Trophoblast cell (in vitro differentiated cells and primary cell): ENCODE results near the gene ALK.

ENCODE experiments used
- DNase-seq, 2 donors: peaks; one replicate each; pipeline ENCODE4 v3.0.0-alpha.2; 2016
- H2AFZ ChIP-seq: 2 replicates; pipeline ENCODE4 v1.6.1; 2013; ENCODE audit warnings: low read length, moderate library complexity, mild to moderate bottlenecking; ENCODE audit not compliant: insufficient read depth, poor library complexity
- H2AK5ac ChIP-seq: 2 replicates; pipeline ENCODE4 v1.6.1; 2013; ENCODE audit warnings: mild to moderate bottlenecking, low read length
- H2BK120ac ChIP-seq: 2 replicates; pipeline ENCODE4 v1.6.1; 2013; ENCODE audit warnings: low read length, mild to moderate bottlenecking, moderate library complexity; ENCODE audit not compliant: insufficient read depth, poor library complexity
- H2BK12ac ChIP-seq: 2 replicates; pipeline ENCODE4 v1.6.1; 2013; ENCODE audit warnings: mild to moderate bottlenecking, low read length, moderate library complexity
- H2BK5ac ChIP-seq: 2 replicates; pipeline ENCODE4 v1.6.1; 2013; ENCODE audit warnings: low read length, low read depth, moderate library complexity, mild to moderate bottlenecking; ENCODE audit not compliant: poor library complexity
- H3K14ac ChIP-seq: 2 replicates; pipeline ENCODE4 v1.6.1; 2013; ENCODE audit warnings: mild to moderate bottlenecking, low read length
- H3K18ac ChIP-seq: 2 replicates; pipeline ENCODE4 v1.6.1; 2013; ENCODE audit warnings: mild to moderate bottlenecking, low read length
- H3K23ac ChIP-seq: 2 replicates; pipeline ENCODE4 v1.6.1; 2013; ENCODE audit warnings: low read length
- H3K27ac ChIP-seq: 2 replicates; pipeline ENCODE4 v1.5.1; 2013; ENCODE audit warnings: low read depth, mild to moderate bottlenecking, inconsistent platforms, low read length, moderate library complexity
- H3K27me3 ChIP-seq: 2 replicates; pipeline ENCODE4 v1.6.1; 2013; ENCODE audit warnings: inconsistent platforms, mild to moderate bottlenecking, low read length, moderate library complexity; ENCODE audit not compliant: insufficient read depth
- H3K36me3 ChIP-seq, 2 experiments: 1 replicate in 1 of 2; 2 replicates in 1 of 2; pipeline ENCODE4 v1.6.1; 2013; ENCODE audit warnings: low read length in 2 of 2, mild to moderate bottlenecking in 2 of 2, moderate library complexity in 1 of 2; ENCODE audit not compliant: insufficient read depth in 2 of 2, control insufficient read depth in 1 of 2
- H3K4ac ChIP-seq: 2 replicates; pipeline ENCODE4 v1.6.1; 2013; ENCODE audit warnings: low read depth, mild to moderate bottlenecking, low read length, moderate library complexity
- H3K4me1 ChIP-seq, 2 experiments: 1 replicate in 1 of 2; 2 replicates in 1 of 2; pipeline ENCODE4 v1.6.1; 2013; ENCODE audit warnings: low read length in 2 of 2, mild to moderate bottlenecking in 2 of 2, moderate library complexity in 1 of 2; ENCODE audit not compliant: insufficient read depth in 2 of 2, control insufficient read depth in 1 of 2
- H3K4me2 ChIP-seq: 2 replicates; pipeline ENCODE4 v1.6.1; 2013; ENCODE audit warnings: inconsistent platforms, mild to moderate bottlenecking, low read length, moderate library complexity
- H3K4me3 ChIP-seq: 2 replicates; pipeline ENCODE4 v1.5.1; 2013; ENCODE audit warnings: mild to moderate bottlenecking, low read depth, low read length, inconsistent platforms
- H3K79me1 ChIP-seq: one replicate; pipeline ENCODE4 v1.6.1; 2013; ENCODE audit warnings: low read length
- H3K79me2 ChIP-seq: 2 replicates; pipeline ENCODE4 v1.6.1; 2013; ENCODE audit warnings: low read length, mild to moderate bottlenecking; ENCODE audit not compliant: control insufficient read depth, insufficient read depth, poor library complexity
- H3K9ac ChIP-seq: 2 replicates; pipeline ENCODE4 v1.6.1; 2013; ENCODE audit warnings: mild to moderate bottlenecking, low read length
- H3K9me3 ChIP-seq: 2 replicates; pipeline ENCODE4 v1.6.1; 2013; ENCODE audit warnings: low read depth, mild to moderate bottlenecking, control low read depth, inconsistent platforms, low read length; ENCODE audit not compliant: insufficient read depth
- H4K12ac ChIP-seq: 2 replicates; pipeline ENCODE4 v1.6.1; 2013; ENCODE audit warnings: low read depth, mild to moderate bottlenecking, low read length, moderate library complexity
- H4K8ac ChIP-seq: 2 replicates; pipeline ENCODE4 v1.6.1; 2013; ENCODE audit warnings: low read depth, mild to moderate bottlenecking, low read length, moderate library complexity
- H4K91ac ChIP-seq: one replicate; pipeline ENCODE4 v1.6.1; 2013; ENCODE audit warnings: low read depth, mild to moderate bottlenecking, low read length, moderate library complexity
- WGBS: extraction: QIAGEN DNeasy Blood & Tissue Kit; methylation state at CpG from one replicate; pipeline ENCODE4 v1.1.7; 2013; ENCODE audit warnings: missing lambda C conversion rate; ENCODE audit not compliant: insufficient read length, insufficient coverage; ENCODE audit errors: extremely low coverage; 5-methylcytosine and 5-hydroxymethylcytosine counted together

The ALK gene

DNA sequence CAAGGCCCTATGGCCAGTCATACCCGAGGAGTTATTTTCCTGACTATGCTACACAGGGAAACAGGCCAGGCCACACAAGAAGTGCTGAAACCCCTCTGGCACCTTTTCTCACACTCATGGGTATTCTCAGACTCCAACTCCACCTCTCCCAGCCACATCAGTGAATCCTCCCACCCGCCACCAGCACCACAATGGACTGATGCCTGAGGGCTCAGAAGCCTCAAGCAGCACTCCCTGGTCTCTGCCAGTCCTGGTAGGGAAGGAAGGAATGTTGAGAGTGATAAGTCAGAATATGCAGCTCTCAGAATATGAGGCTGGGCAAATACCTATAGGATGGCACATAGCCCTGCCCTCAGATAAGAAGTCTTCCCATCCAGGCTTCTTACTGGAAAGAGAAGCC lies 391.1 kb downstream of the ALK start:
- WGBS: no CpG with 5 or more reads among the region's 2 CpGs
- no peak overlapping the region for H2BK120ac ChIP-seq

DNA sequence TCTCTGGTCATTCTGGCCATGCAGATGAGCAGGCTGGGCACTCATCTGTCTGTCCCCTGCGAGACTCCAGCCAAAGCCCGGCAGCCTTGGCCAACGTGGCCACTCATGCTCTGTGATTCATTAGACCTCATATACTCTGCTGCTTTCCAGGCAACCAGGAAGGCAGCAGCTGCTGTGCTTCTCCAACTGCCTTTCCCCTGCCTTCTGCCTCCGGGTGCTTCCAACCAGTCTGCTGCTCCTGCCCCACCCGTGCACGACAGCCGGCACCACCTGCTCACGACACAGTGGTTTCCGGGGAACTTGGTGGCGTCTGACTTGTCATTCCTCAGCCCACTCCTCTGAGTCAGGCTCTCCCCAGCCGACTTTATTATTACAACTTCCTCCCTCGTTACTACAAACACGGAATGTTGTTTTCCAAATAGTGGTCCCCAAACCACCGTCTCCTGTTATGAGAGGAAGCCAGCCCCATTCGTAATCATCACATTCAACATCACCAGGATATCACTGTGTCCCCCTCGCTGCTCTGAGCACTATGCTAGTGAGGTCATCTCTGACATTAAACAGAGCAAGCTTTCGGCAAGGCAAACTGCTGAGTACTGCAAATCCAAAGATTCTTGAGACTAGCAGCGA lies 392.4 kb downstream of the ALK start:
- Histone ChIP-seq H3K79me1 (no peaks in the 10 kb centered on the region), H4K91ac (peak overlapping the region; percentile 3), H4K12ac (no peak overlapping the region), H3K27me3 (no peaks in the 10 kb centered on the region), H2AFZ (no peak overlapping the region), H3K4ac (no peak overlapping the region), H3K36me3 (no peaks in the 10 kb centered on the region), H3K4me2 (peak overlapping the region; percentile 1), H3K9ac (no peak overlapping the region), H3K4me3 (no peak overlapping the region), H3K14ac (no peak overlapping the region), H3K4me1 (peaks cover 4 to 12% of the 10 kb centered on the region in 2 experiments), H3K23ac (no peak overlapping the region), H2AK5ac (no peak overlapping the region), H3K9me3 (peaks cover 1% of the 10 kb centered on the region), H2BK12ac (no peak overlapping the region), H3K27ac (no peak overlapping the region), H3K18ac (no peak overlapping the region), H2BK120ac (no peak overlapping the region), H4K8ac (no peak overlapping the region), H3K79me2 (no peaks in the 10 kb centered on the region), H2BK5ac (no peak overlapping the region)
- peak; percentile 1 to 8 for DNase-seq
- WGBS: no CpG with 5 or more reads among the region's 18 CpGs

More for the DNA sequence above, 391.1 kb downstream of the ALK start:
- H3K79me2 ChIP-seq: no peaks in the 10 kb centered on the region
- H3K9me3 ChIP-seq: peaks cover 1% of the 10 kb centered on the region
- DNase-seq: peak; percentile 47 to 51
- H3K14ac ChIP-seq: no peak overlapping the region
- no peak overlapping the region for H3K27ac ChIP-seq
- no peak overlapping the region for H3K4me3 ChIP-seq
- H3K36me3 ChIP-seq: no peaks in the 10 kb centered on the region
- H3K23ac ChIP-seq: no peak overlapping the region
- no peak overlapping the region for H3K18ac ChIP-seq
- H2AFZ ChIP-seq: no peak overlapping the region
- H2AK5ac ChIP-seq: no peak overlapping the region
- H3K27me3 ChIP-seq: no peaks in the 10 kb centered on the region
- no peak overlapping the region for H3K9ac ChIP-seq
- no peak overlapping the region for H2BK12ac ChIP-seq
- no peaks in the 10 kb centered on the region for H3K79me1 ChIP-seq
- no peak overlapping the region for H4K91ac ChIP-seq
- no peak overlapping the region for H3K4me2 ChIP-seq
- no peak overlapping the region for H4K12ac ChIP-seq
- H3K4ac ChIP-seq: no peak overlapping the region
- H3K4me1 ChIP-seq: peaks cover 4 to 12% of the 10 kb centered on the region in 2 experiments
- no peak overlapping the region for H4K8ac ChIP-seq
- no peak overlapping the region for H2BK5ac ChIP-seq

DNA sequence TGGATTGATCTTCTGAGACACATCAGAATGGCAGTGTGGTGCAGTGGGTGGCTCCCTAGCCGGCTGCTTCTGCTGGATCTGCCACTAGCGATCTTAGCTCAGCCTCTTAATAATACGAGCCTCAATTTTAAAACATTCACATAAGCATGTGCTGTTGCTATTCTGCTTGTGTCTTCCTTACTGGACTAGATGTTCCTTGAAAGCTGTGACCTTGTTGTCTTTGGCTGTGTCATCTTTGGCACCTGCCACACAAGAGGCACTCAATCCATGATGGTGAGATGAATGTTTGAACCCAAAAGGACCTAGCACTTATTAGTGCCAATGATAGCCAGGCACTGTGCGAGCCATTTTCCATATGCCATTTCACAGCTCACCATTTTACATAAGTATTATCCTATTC lies 393.0 kb downstream of the ALK start:
- Histone ChIP-seq H3K4ac (no peak overlapping the region), H4K8ac (no peak overlapping the region), H2AK5ac (no peak overlapping the region), H2BK120ac (no peak overlapping the region), H3K18ac (no peak overlapping the region), H3K79me2 (no peaks in the 10 kb centered on the region), H3K27ac (no peak overlapping the region), H2AFZ (no peak overlapping the region), H3K9ac (no peak overlapping the region), H3K4me1 (peaks cover 4 to 12% of the 10 kb centered on the region in 2 experiments), H3K79me1 (no peaks in the 10 kb centered on the region), H4K91ac (no peak overlapping the region), H3K14ac (no peak overlapping the region), H3K36me3 (no peaks in the 10 kb centered on the region), H2BK12ac (no peak overlapping the region), H2BK5ac (no peak overlapping the region), H3K4me2 (no peak overlapping the region), H4K12ac (no peak overlapping the region), H3K9me3 (peaks cover 1% of the 10 kb centered on the region), H3K27me3 (no peaks in the 10 kb centered on the region), H3K4me3 (no peak overlapping the region), H3K23ac (no peak overlapping the region)
- DNase-seq: no peak
- no CpG with 5 or more reads among the region's 4 CpGs for WGBS

DNA sequence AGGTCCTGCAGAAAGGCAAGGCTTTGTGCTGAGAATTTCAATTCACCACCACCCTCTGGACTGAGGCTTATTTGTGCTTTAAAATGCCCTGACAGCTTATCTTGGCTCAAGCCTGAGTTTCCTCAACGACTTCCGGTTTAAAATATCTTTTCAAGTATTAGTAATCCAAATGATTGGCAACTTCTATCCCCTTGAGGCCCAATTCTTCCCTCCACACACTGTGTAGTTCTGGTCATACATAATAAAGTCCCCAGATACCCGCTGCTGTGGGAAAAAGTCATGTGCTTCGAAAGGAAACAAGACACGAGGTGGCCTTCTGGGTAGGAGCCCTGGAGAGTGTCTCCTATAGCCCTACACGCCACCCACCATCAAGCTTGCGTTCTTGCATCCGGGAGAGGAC lies 393.4 kb downstream of the ALK start:
- no peak overlapping the region for H4K8ac ChIP-seq
- no peak overlapping the region for H4K91ac ChIP-seq
- H3K4me2 ChIP-seq: no peak overlapping the region
- no peaks in the 10 kb centered on the region for H3K36me3 ChIP-seq
- no peak overlapping the region for H3K23ac ChIP-seq
- no peak overlapping the region for H3K9ac ChIP-seq
- WGBS: no CpG with 5 or more reads among the region's 8 CpGs
- H4K12ac ChIP-seq: no peak overlapping the region
- H3K14ac ChIP-seq: no peak overlapping the region
- H3K79me2 ChIP-seq: no peaks in the 10 kb centered on the region
- no peak overlapping the region for H2AFZ ChIP-seq
- H3K18ac ChIP-seq: no peak overlapping the region
- H3K9me3 ChIP-seq: peaks cover 1% of the 10 kb centered on the region
- H3K27ac ChIP-seq: no peak overlapping the region
- H3K79me1 ChIP-seq: no peaks in the 10 kb centered on the region
- no peak overlapping the region for H2BK5ac ChIP-seq
- H2AK5ac ChIP-seq: no peak overlapping the region
- peaks cover 4 to 12% of the 10 kb centered on the region in 2 experiments for H3K4me1 ChIP-seq
- H3K4ac ChIP-seq: no peak overlapping the region
- H2BK120ac ChIP-seq: no peak overlapping the region
- no peak overlapping the region for H3K4me3 ChIP-seq
- no peak for DNase-seq
- no peaks in the 10 kb centered on the region for H3K27me3 ChIP-seq
- no peak overlapping the region for H2BK12ac ChIP-seq
